ENCODE measurements around the gene RPRD1A. TPM values are rescaled to one million over a fixed set of nuclear protein-coding genes. Genes with fewer than 3 reads are reported as not detected.

RPRD1A gene
- total and polyA plus RNA-seq, 4 donors: 11.8 to 29.5 (median 16.6) TPM

DNA sequence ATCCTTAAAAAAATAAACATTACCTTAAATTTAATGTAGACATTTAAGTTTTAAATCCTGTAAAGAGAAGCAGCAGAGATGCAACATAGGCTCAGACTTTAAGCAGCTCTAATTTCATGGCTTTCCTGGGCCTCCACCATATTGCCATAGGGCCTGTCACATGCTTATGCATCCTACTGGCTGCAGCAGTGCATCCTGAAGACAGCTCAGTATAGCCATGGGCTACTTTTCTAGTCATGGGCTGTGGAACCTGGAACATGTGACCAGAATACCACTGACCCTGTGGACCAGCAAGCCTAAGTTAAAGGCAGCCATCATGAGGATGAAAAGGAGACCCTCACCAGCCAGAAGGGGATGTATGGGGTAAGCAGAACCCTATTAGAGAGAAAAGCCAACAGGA is 84.2 kb downstream of the RPRD1A start (continued):
- TF ChIP-seq, protein P1, sequence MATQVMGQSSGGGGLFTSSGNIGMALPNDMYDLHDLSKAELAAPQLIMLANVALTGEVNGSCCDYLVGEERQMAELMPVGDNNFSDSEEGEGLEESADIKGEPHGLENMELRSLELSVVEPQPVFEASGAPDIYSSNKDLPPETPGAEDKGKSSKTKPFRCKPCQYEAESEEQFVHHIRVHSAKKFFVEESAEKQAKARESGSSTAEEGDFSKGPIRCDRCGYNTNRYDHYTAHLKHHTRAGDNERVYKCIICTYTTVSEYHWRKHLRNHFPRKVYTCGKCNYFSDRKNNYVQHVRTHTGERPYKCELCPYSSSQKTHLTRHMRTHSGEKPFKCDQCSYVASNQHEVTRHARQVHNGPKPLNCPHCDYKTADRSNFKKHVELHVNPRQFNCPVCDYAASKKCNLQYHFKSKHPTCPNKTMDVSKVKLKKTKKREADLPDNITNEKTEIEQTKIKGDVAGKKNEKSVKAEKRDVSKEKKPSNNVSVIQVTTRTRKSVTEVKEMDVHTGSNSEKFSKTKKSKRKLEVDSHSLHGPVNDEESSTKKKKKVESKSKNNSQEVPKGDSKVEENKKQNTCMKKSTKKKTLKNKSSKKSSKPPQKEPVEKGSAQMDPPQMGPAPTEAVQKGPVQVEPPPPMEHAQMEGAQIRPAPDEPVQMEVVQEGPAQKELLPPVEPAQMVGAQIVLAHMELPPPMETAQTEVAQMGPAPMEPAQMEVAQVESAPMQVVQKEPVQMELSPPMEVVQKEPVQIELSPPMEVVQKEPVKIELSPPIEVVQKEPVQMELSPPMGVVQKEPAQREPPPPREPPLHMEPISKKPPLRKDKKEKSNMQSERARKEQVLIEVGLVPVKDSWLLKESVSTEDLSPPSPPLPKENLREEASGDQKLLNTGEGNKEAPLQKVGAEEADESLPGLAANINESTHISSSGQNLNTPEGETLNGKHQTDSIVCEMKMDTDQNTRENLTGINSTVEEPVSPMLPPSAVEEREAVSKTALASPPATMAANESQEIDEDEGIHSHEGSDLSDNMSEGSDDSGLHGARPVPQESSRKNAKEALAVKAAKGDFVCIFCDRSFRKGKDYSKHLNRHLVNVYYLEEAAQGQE (IDR thresholded peaks at IDR 0.05): no peak
- TF ChIP-seq TAF1 (conservative IDR thresholded peaks at IDR 0.05): no peak

GRCh38 chr18:35982409-35983114 is 84.8 kb downstream of the RPRD1A start:
- WGBS: 95% methylated on average over 2 of the region's 2 CpGs
- no peak overlapping the region for H3K9ac ChIP-seq (ENCODE audit: low read depth in 1 of 2, low read length in 2 of 2)
- H3K9me3 ChIP-seq (ENCODE audit: control insufficient read depth in 4 of 4, low read length in 3 of 4): no peaks in the 10 kb centered on the region
- H3K4me1 ChIP-seq (ENCODE audit: control insufficient read depth in 4 of 4, insufficient read depth in 4 of 4, low read length in 3 of 4): no peaks in the 10 kb centered on the region
- no peak for DNase-seq (ENCODE audit: low spot score)
- no peak overlapping the region for H3K4me3 ChIP-seq (ENCODE audit: low read depth in 1 of 3, low read length in 3 of 3)
- TF ChIP-seq HNF4A (conservative IDR thresholded peaks at IDR 0.05) (no peak), JUND (IDR thresholded peaks at IDR 0.05) (no peak), EGR1 (IDR thresholded peaks at IDR 0.05; ENCODE audit: low read depth in 2 of 2) (no peak), HNF4G (IDR thresholded peaks at IDR 0.05) (no peak), ATF3 (IDR thresholded peaks at IDR 0.05) (no peak), YY1 (IDR thresholded peaks at IDR 0.05) (no peak), GABPA (IDR thresholded peaks at IDR 0.05 in 1 of 2, conservative IDR thresholded peaks at IDR 0.05 in 1 of 2) (no peak), MAX (IDR thresholded peaks at IDR 0.05) (no peak), FOXA1 (IDR thresholded peaks at IDR 0.05) (no peak), RXRA (IDR thresholded peaks at IDR 0.05) (no peak), FOXA2 (IDR thresholded peaks at IDR 0.05) (no peak), TAF1 (conservative IDR thresholded peaks at IDR 0.05) (no peak), RAD21 (IDR thresholded peaks at IDR 0.05) (no peak), NR2F2 (IDR thresholded peaks at IDR 0.05) (no peak)
- TF ChIP-seq, protein P2, sequence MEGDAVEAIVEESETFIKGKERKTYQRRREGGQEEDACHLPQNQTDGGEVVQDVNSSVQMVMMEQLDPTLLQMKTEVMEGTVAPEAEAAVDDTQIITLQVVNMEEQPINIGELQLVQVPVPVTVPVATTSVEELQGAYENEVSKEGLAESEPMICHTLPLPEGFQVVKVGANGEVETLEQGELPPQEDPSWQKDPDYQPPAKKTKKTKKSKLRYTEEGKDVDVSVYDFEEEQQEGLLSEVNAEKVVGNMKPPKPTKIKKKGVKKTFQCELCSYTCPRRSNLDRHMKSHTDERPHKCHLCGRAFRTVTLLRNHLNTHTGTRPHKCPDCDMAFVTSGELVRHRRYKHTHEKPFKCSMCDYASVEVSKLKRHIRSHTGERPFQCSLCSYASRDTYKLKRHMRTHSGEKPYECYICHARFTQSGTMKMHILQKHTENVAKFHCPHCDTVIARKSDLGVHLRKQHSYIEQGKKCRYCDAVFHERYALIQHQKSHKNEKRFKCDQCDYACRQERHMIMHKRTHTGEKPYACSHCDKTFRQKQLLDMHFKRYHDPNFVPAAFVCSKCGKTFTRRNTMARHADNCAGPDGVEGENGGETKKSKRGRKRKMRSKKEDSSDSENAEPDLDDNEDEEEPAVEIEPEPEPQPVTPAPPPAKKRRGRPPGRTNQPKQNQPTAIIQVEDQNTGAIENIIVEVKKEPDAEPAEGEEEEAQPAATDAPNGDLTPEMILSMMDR (IDR thresholded peaks at IDR 0.05; ENCODE audit: low read depth, low read length, missing input control): no peak
- TF ChIP-seq, protein P3, sequence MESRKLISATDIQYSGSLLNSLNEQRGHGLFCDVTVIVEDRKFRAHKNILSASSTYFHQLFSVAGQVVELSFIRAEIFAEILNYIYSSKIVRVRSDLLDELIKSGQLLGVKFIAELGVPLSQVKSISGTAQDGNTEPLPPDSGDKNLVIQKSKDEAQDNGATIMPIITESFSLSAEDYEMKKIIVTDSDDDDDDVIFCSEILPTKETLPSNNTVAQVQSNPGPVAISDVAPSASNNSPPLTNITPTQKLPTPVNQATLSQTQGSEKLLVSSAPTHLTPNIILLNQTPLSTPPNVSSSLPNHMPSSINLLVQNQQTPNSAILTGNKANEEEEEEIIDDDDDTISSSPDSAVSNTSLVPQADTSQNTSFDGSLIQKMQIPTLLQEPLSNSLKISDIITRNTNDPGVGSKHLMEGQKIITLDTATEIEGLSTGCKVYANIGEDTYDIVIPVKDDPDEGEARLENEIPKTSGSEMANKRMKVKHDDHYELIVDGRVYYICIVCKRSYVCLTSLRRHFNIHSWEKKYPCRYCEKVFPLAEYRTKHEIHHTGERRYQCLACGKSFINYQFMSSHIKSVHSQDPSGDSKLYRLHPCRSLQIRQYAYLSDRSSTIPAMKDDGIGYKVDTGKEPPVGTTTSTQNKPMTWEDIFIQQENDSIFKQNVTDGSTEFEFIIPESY (IDR thresholded peaks at IDR 0.05): no peak
- peaks cover 10 to 34% (median 25%) of the 10 kb centered on the region in 4 donors for H3K36me3 ChIP-seq (ENCODE audit: control insufficient read depth in 4 of 4, insufficient read depth in 3 of 4, low read depth in 1 of 4, low read length in 3 of 4)
- no peaks in the 10 kb centered on the region for H3K27me3 ChIP-seq (ENCODE audit: control insufficient read depth in 4 of 4, insufficient read depth in 4 of 4, low read length in 3 of 4)
- H3K27ac ChIP-seq (ENCODE audit: low read depth in 1 of 2, low read length in 2 of 2): no peak overlapping the region

Data from liver (tissue), 9 donors.